Medulla oblongata (tissue), 1 donor: ENCODE measurements around the gene TNNI3K.
A peak's percentile ranks its signal among the peaks of the same experiment; 100 is the strongest.

Experiments used
- DNase-seq: peaks from one replicate; pipeline ENCODE4 v3.0.0-alpha.2; 2015; ENCODE audit errors: extremely low spot score

Gene TNNI3K

GRCh38 chr1:74392840-74393239 is 157.7 kb downstream of the TNNI3K start:
- DNase-seq, result no peak

DNA sequence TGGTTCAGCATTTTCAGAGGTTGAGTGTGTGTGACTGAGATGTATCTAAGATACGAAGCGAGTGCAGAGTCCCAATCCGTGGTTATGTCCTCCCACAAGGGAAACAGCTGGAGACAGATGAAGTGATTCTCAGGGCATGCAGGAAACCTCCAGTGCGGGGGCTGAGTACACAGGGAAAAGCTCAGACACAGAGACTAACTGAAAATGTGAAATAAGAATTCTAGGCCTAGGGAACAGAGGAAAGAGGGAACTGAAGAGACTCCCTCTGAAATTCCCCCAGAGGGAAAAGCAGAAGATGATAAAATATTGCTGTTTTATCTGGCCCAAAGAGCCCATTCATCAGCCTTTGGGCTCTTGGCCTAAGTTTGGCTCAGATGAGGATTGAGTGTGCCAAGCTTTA is 160.4 kb downstream of the TNNI3K start:
- no peak for DNase-seq

- DNase-seq, result no peak
Observed at GRCh38 chr1:74396462-74396861, 161.3 kb downstream of the TNNI3K start.

DNA sequence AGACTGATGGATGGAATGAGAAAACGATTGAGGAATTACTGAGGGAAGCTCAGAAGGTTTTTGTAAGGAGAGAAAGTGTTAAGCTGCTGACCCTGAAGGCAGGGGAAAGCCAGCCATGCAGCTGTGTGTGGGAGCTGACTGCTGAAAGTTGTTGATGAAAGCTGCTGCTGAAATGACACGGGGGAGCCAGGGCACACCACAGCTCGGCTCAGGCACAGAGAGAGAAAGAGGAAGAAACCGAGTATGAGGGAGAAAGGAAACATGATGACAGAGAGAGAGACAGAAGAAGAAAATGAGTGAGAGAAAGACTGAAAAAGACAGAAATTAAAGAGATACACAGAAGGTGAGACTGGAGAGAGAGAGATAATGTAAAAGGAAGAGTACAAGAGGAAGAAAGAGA is 161.7 kb downstream of the TNNI3K start:
- peak; percentile 5 for DNase-seq

GRCh38 chr1:74399249-74399648 is 164.1 kb downstream of the TNNI3K start:
- DNase-seq, result no peak

DNA sequence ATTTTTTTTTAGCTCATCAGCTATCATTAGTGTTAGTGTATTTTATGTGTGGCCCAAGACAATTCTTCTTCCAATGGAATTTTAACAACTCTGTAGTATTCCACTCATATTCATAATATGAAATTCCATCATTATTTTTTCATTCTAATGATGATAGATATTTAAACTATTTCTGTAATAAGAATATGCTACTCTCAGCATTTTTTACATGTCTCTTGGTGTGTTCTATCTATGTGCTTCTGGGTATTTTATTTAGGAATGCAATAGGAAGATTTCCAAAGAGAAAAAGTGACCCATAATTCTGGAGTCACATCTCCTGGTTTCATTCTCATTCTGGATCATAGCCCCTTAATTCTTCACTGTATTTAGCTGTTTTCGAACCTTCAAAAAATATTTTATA is 167.7 kb downstream of the TNNI3K start:
- DNase-seq, result no peak

- no peak for DNase-seq
Observed at GRCh38 chr1:74403606-74404005, 168.4 kb downstream of the TNNI3K start.

DNA sequence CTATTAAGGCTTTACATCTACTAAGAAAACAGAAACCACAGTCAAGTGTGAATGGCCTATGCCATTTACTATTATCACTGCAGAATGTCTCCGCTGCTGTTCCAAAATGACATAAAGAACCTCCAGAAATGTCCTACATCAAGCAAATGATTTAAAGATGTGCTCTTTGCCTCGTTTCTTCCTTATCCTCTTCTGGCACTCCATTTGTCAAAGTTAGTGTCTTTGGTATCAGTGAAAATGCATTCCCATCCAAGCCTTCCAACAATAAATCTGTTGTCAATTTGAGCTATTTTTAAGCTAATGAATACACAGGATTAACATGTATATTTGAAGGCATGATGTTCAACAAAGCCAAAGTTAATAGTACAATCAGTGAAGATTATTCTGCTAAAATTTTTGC is 171.6 kb downstream of the TNNI3K start:
- no peak for DNase-seq

- no peak for DNase-seq
Observed at GRCh38 chr1:74407902-74408301, 172.7 kb downstream of the TNNI3K start.

- DNase-seq, result no peak
Observed at GRCh38 chr1:74412244-74412643, 177.1 kb downstream of the TNNI3K start.

DNA sequence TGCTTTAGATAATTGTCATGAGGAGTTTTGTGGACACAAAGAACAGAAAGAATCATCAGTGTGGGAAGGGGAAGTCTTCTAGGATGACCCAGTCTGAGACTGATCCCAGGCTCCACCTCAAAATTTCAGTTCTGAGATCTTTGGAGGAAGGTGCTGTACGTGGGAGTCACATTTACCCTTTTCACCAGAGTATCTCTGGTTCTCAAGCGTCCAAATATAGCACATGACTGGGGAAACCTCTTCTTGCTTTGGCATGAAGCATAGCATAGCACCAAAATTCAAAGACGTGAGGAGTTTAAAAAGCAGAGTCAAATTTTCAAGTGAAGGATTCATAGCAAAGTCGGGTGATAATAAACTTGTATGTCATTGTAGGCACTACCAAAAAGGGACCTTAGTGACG is 180.7 kb downstream of the TNNI3K start:
- DNase-seq, result no peak

GRCh38 chr1:74419611-74420010 is 184.4 kb downstream of the TNNI3K start:
- no peak for DNase-seq

- DNase-seq, result no peak
Observed at GRCh38 chr1:74420467-74420866, 185.3 kb downstream of the TNNI3K start.

DNA sequence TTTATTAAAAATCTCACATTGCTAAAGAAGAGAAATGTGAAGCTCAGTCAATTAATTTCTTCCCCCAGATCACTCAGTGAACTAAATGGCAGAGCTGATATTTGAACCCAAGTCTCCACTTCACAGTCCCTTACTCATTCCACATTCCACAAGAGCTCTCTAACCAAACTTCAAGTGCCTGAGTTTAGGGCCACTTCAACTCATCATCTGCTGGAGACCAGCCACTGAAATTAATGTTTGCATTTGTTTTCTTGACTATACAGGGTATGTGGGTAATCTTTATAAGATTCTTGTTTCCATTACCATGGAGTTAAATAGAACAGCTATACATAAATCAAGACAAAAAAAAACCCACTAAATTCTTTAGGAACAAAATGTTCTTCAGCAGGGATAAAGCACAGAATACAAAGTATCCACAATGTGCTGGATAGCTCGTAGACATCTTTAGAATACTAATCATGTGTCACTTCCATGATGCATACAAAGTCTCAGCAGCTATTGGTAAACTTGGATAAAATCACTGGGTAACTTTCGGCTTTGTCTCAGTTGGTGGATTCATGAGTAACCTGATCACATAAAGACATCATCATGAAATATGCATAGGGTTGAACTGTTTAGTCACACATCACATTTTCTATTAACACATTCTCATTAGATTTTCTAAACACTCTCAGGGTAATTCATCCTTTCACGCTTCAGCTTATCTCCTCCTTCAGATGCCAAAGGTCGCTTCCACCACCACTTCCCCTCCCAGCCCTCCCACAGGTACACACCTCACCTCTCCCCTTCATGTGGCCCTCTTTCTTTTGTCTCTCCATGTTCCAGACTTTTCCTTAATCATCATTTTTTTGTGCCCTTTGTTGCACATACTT is 187.5 kb downstream of the TNNI3K start:
- no peak for DNase-seq

DNA sequence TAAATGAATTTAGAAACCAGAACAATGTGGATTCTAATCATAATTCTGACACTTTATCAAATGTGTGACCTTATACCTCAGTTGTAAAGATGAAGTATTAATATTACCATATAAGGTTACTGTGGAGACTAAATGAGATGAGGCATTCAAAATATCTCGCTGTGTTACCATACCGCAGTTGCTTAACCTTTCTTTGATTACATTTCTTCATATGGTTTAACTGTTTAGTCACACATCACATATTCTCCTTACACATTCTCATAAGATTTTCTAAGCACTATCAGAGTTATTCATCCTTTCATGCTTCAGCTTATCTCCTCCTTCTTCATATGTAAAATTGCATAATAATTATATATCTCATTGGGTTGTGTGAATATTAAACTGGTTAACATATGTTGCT is 188.3 kb downstream of the TNNI3K start:
- DNase-seq, result no peak

DNA sequence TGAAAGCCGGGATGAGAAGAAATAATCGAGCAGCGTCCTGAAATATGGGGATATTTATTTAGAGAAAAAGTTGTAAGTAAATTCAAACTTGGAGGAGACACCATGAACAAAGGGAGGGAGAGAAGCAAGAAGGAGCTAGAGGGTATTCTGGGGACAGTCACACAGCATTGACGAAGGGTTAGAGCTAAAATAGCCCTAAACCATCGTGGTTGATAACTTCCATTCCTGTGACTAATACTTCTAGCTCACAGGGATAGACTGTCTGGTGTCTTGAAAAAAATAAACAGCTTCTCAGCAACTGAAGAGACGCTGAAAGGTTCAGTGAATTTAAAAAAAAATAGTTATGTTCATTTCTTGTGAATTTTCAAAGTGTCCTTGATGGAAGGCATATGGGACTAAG is 190.5 kb downstream of the TNNI3K start:
- DNase-seq, result no peak

DNA sequence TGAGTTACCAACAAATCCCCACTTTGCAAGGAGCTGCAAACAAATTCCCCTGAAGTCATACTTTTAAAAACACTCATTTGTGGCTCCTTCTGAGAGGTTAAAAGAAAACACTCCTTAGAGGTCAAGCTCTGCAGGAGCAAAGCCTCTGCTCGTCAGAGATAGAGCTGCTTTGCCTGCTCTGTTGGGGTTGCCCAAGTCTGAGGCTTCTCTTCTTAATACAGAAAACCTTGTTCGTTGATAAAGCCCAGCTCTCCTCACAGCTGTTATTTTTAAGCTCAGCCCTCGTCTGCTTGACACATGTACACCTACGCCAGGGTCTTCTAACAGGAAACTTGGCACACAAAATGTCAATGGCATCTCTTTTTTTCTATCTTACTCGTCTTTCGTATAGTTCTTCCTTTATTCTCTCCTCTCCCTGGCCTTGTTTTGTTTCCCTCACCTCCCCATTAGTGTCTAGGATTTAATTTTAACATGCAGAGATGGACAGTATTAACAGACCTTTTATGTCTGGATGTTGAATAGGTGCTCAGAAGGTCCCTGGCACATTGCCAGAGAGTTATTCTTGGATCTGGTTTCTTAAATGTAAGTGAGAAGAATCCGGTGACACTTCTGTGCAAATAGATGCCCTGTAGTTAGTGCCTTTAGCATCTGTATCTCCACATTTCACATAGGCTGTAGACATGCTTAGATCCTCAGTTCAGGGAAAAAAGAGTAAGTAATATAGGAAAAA is 191.2 kb downstream of the TNNI3K start:
- DNase-seq, result no peak

- DNase-seq, result no peak
Observed at GRCh38 chr1:74427681-74428080, 192.5 kb downstream of the TNNI3K start.

DNA sequence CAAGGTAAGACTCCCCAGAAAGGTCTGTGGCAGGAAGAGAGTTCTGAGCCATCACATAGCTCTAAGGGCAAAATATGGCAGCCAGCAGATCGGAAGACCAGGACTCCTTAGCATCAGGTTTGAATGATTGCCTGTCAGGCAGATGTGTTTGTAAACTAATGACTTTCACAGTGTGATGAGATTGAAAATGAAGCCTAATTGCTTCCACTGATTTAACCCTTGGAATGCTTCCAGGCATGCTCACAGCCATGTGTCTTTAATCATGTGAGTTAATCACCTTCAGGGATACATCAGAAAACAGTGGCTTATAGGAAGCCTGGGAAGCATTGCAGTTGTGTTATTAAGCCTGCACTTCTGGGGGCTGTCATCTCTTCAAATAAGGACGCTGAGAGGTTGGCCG is 194.4 kb downstream of the TNNI3K start:
- no peak for DNase-seq

GRCh38 chr1:74430342-74430934 is 195.3 kb downstream of the TNNI3K start:
- DNase-seq, result no peak

DNA sequence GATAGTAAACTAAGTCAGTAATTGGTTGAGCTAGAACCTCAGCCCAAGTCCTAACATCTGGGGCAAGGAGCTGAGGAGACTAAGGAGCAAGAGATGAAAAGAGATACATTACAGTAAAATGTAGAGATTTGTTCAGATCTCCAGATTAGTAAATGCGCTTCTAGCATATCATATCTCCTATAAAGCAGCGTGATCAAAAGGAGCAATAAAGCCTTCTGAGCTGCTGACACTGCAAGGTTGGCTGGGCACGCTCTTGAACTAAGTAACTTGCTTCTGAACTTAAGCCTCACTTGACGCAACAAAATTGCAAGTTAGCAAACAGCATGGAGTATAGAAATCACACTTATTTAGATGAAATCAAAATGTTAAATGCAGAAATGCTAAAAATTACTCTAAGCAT is 196.3 kb downstream of the TNNI3K start:
- DNase-seq, result no peak

- DNase-seq, result no peak
Observed at GRCh38 chr1:74432325-74432724, 197.1 kb downstream of the TNNI3K start.

DNA sequence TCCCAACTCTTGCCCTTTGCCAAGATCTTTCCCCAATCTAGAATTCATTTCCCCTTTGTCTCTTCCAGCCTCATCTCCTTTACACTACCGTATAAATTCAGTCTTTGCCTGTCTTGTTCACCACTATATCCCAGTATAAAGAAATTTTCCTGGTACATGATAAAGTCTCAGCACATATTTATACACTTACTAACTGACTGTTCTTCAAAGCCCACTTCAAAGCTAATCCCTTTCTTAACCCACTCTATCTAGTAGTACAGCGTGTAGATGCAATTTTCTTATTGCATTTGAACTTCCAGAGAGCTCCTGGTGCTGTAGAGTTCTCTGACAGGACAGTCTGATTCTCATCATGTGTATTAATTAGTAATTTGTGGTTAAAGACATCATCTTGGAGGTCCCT is 199.1 kb downstream of the TNNI3K start:
- no peak for DNase-seq
